ENCODE results near the gene RPTOR.

DNA sequence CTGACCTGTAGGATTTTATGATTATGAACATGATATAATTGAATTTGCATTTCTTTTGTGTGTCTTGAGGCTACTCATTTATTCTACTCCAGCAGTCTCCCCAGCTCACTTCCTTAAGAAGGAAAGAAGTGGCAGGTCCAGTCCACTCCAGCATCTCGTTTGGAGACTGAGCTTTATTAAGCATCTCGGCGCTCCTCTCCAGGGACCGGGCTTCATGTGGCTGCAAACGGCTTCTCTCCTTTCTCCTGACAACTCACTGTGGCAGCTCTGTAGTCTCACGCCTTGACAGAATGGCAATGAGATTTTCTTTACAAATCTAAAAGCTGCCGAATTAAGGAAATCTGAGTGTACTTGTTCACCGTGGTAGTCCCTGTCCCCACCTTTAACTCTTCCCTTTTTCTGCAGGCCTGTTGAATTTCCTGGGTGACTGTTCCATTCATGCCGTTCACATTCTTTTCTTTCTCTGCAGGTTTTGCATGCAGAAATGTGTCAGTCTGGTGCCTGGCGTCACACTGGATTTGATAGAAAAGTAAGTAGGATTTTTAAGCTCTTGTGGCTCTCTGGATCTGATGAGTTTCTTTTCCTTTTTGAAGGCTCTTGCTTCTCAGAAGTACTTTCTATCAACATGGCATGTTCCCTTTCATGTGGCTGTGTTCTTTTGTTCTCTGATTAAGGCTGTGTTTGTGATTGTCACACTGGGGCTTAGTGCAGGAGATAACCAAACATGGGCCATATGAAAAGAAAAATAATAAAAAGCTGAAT lies 246.5 kb downstream of the RPTOR start:
- TF ChIP-seq, protein P1, sequence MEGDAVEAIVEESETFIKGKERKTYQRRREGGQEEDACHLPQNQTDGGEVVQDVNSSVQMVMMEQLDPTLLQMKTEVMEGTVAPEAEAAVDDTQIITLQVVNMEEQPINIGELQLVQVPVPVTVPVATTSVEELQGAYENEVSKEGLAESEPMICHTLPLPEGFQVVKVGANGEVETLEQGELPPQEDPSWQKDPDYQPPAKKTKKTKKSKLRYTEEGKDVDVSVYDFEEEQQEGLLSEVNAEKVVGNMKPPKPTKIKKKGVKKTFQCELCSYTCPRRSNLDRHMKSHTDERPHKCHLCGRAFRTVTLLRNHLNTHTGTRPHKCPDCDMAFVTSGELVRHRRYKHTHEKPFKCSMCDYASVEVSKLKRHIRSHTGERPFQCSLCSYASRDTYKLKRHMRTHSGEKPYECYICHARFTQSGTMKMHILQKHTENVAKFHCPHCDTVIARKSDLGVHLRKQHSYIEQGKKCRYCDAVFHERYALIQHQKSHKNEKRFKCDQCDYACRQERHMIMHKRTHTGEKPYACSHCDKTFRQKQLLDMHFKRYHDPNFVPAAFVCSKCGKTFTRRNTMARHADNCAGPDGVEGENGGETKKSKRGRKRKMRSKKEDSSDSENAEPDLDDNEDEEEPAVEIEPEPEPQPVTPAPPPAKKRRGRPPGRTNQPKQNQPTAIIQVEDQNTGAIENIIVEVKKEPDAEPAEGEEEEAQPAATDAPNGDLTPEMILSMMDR (IDR thresholded peaks at IDR 0.05; ENCODE audit: low read depth, low read length) = no peak
- no peak for TF ChIP-seq EZH2phosphoT487 (IDR thresholded peaks at IDR 0.05; ENCODE audit: low read depth)
